H7 (cell line): ENCODE data around the gene SAP30L. TPM values are rescaled to one million over a fixed set of nuclear protein-coding genes. Genes with fewer than 3 reads are reported as not detected.
A peak's percentile ranks its signal among the peaks of the same experiment; 100 is the strongest.

Experiments
- DNase-seq: peaks from one replicate; pipeline ENCODE4 v3.0.0; 2012
- H3K27me3 ChIP-seq: 2 replicates; pipeline ENCODE4 v1.6.0; 2011; ENCODE audit warnings: mild to moderate bottlenecking, low read length; ENCODE audit not compliant: control insufficient read depth, insufficient read depth
- H3K36me3 ChIP-seq: replicated peaks from 2 replicates; pipeline ENCODE4 v1.5.1; 2011; ENCODE audit warnings: low read length; ENCODE audit not compliant: control insufficient read depth, insufficient read depth
- H3K4me3 ChIP-seq: 2 replicates; pipeline ENCODE4 v1.5.1; 2011; ENCODE audit warnings: low read depth, mild to moderate bottlenecking, control low read depth, low read length, moderate library complexity; ENCODE audit not compliant: insufficient read depth
- total RNA-seq: library from RNA; depleted of rRNA; stranded (reverse); fragments of >200 nt; shearing (Covaris generic); gene quantifications from 2 replicates; pipeline ENCODE4 v1.2.3, GENCODE V29; 2014

SAP30L gene
- total RNA-seq, 1 experiment from 2014 or later = 14.3 TPM

- H3K4me3 ChIP-seq = no peak overlapping the region
- no peaks in the 10 kb centered on the region for H3K27me3 ChIP-seq
- DNase-seq = no peak
- H3K36me3 ChIP-seq = no peaks in the 10 kb centered on the region
Measured at GRCh38 chr5:154409230-154409840, 36.5 kb upstream of the SAP30L start.

DNA sequence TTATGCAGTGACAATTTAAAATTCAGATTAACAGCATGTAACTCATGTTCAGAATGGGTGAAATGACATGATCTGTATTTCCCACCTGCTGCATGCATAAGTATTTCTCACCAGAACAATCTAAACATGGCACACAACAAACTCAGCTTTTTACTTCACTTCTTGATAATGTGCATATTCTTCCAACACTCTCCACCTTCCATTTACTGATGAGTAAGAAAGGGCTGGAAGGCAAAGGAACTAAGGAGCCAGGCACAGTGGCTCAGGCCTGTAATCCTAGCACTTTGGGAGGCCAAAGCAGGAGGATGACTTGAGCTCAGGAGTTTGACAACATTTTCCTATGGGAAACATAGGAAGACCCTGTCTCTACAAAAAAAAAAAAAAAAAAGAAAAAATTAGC, 35.8 kb upstream of the SAP30L start:
- DNase-seq = no peak
- Histone ChIP-seq H3K36me3 (no peaks in the 10 kb centered on the region), H3K4me3 (no peak overlapping the region), H3K27me3 (no peaks in the 10 kb centered on the region)

DNA sequence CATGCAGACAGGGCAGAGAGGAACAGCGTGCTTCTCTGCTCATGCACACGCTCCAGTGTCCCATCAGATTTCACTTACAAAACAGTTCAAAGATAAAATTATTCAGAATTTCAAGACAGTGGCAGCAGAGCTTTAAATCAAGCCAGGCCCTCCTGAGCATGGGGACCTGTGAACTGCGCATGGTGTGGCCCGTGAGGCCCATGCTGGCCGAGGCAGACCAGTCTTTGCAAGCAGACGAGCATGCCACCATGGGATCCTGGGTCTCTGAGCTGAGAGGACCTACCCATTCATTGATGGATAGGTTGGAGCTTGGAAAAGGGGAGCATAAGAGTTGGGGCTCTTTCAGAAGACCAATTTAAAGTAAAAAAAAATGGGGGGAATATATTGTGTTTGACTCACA, 35.0 kb upstream of the SAP30L start:
- no peak overlapping the region for H3K4me3 ChIP-seq
- DNase-seq = no peak
- H3K36me3 ChIP-seq = no peaks in the 10 kb centered on the region
- H3K27me3 ChIP-seq = no peaks in the 10 kb centered on the region

- Histone ChIP-seq H3K27me3 (no peaks in the 10 kb centered on the region), H3K4me3 (no peak overlapping the region), H3K36me3 (no peaks in the 10 kb centered on the region)
- no peak for DNase-seq
Measured at GRCh38 chr5:154411338-154411737, 34.5 kb upstream of the SAP30L start.

DNA sequence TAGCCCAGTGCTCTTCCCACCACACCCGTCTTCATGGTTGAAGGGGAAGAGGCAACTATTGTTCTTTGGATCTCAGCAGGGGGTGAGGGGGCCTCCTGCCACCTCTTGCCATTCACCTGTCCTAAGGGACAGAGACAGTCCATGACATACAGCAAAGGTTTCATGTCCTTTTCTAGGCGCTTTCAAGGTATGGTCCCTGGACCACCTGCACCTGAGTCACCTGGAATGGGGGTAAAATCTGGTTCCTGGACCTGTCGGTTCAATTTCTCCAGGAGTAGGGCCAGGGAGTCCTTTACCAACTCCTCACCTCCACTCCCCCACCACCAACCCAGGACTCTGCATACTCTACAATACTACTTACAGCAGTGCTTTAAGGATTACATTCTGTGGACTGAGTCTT, 33.5 kb upstream of the SAP30L start:
- DNase-seq = no peak
- Histone ChIP-seq H3K36me3 (no peaks in the 10 kb centered on the region), H3K27me3 (no peaks in the 10 kb centered on the region), H3K4me3 (no peak overlapping the region)

- no peak overlapping the region for H3K4me3 ChIP-seq
- H3K36me3 ChIP-seq = no peaks in the 10 kb centered on the region
- no peaks in the 10 kb centered on the region for H3K27me3 ChIP-seq
- no peak for DNase-seq
Measured at GRCh38 chr5:154412925-154413324, 32.9 kb upstream of the SAP30L start.

DNA sequence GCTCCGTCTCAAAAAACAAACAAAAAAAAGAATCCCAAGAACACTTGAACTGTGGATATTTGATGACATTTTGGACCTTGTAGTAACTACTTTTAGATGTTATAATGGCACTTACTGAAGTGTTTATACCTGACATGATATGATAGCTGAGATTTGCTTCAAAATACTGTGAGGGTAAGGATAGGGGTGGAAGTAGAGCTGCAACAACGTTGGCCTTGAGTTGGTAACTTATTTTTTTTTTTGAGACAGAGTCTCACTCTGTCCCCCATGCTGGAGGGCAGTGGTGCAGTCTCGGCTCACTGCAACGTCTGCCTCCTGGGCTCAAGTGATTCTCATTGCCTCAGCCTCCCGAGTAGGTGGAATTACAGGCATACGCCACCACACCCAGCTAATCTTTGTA, 30.7 kb upstream of the SAP30L start:
- Histone ChIP-seq H3K4me3 (no peak overlapping the region), H3K36me3 (no peaks in the 10 kb centered on the region), H3K27me3 (no peaks in the 10 kb centered on the region)
- DNase-seq = no peak

DNA sequence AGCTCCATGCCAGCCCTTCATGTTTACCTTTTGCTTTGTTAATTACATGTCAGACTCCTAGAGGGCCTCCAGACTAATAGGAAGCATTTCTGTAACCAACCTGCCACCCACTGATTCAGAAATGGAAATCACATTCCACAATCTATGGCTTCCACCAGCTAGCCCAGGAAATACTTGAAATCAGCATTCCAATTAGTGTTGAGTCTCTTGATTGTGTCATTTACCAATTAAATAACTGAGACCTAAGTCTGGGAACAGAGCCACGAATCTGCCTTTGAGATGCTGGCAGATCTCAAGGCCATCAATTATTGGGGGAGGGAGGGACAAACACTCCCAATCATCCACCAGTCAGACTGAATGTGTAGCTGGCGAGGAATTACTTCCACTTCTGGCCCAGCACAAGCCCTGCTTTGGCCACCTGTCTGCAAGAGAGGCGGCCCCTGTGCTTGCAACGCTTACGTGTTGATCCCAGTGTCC, 27.4 kb upstream of the SAP30L start:
- no peaks in the 10 kb centered on the region for H3K27me3 ChIP-seq
- H3K36me3 ChIP-seq = no peaks in the 10 kb centered on the region
- no peak for DNase-seq
- H3K4me3 ChIP-seq = no peak overlapping the region

GRCh38 chr5:154419236-154419635, 26.6 kb upstream of the SAP30L start:
- DNase-seq = no peak
- no peaks in the 10 kb centered on the region for H3K36me3 ChIP-seq
- H3K4me3 ChIP-seq = no peak overlapping the region
- no peaks in the 10 kb centered on the region for H3K27me3 ChIP-seq

DNA sequence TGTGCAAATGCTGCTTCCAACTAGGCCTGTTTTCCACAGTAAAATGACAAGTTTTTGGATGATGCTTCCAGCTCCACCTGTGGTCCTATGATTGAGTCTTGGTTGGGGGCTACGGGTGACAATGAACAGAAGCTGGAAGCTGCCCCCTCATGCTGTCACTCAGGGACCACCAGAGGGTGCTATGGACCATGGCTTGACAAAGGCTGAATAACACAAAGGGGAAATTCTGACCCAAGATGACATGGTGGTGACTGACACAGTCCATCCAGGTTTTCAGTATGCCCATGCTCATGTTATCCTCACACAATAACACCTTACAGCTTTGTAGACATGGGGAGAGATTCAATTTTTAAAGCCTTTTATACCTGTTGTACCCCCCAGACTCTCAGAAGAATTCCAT, 23.9 kb upstream of the SAP30L start:
- DNase-seq = peak; percentile 65
- Histone ChIP-seq H3K36me3 (no peaks in the 10 kb centered on the region), H3K4me3 (no peak overlapping the region), H3K27me3 (no peaks in the 10 kb centered on the region)

DNA sequence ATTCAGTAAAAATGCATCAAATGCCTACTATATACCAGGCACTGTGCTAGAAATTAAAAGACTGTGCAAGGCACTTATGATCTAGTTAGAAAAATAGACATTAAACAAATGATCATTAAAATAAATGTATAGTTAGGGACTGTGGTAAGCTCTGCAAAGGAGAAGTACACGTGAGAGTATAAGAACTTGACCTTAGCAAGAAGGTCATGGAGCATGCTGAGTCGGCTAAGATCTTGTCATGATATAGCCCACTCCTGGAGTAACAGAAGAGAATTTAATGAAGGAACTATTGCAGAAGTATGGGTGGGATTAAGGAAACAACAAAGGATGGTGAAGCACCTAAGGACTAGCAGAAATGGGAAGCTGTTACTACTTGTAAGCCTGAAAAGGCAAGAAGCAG, 23.5 kb upstream of the SAP30L start:
- Histone ChIP-seq H3K4me3 (no peak overlapping the region), H3K27me3 (no peaks in the 10 kb centered on the region), H3K36me3 (no peaks in the 10 kb centered on the region)
- DNase-seq = no peak

GRCh38 chr5:154428208-154428607, 17.6 kb upstream of the SAP30L start:
- H3K4me3 ChIP-seq = no peak overlapping the region
- H3K27me3 ChIP-seq = no peaks in the 10 kb centered on the region
- H3K36me3 ChIP-seq = no peaks in the 10 kb centered on the region
- DNase-seq = no peak

GRCh38 chr5:154429341-154429740, 16.5 kb upstream of the SAP30L start:
- H3K27me3 ChIP-seq = no peaks in the 10 kb centered on the region
- no peak overlapping the region for H3K4me3 ChIP-seq
- DNase-seq = no peak
- no peaks in the 10 kb centered on the region for H3K36me3 ChIP-seq

DNA sequence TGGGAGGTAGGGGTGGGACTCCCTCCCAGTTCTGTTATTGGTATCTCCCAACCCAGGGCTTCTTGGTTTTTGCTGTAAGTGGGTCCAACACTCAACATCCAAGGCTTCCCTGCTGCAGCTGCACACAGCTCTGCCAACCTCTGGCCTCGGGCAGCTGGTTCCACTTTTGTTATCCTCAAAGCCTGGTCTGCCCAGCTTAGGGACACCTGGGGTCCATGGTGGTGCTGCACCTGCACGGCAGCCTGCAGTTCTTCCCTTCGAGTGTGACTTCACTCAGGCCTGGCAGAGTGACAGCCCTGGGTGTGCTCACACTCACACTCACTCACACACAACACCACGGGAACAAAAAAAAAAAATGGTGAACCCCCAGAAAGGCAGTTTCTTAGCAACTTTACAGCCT, 15.3 kb upstream of the SAP30L start:
- no peak overlapping the region for H3K4me3 ChIP-seq
- H3K27me3 ChIP-seq = no peaks in the 10 kb centered on the region
- no peaks in the 10 kb centered on the region for H3K36me3 ChIP-seq
- DNase-seq = no peak

GRCh38 chr5:154430961-154431630, 14.7 kb upstream of the SAP30L start:
- no peak for DNase-seq
- H3K27me3 ChIP-seq = no peaks in the 10 kb centered on the region
- H3K4me3 ChIP-seq = no peak overlapping the region
- H3K36me3 ChIP-seq = 0 out of 2 replicates have a peak, but pooled peaks cover 3% of the 10 kb centered on the region
